Sigmoid colon (tissue), 7 donors: ENCODE measurements around the gene LIMS1. TPM values are rescaled to one million over a fixed set of nuclear protein-coding genes. Genes with fewer than 3 reads are reported as not detected.
"Not testable (repeated sequence)": the region's sequence is repeated elsewhere in the genome, so short reads cannot be mapped to it uniquely, and the experiment has no call there.

Experiments
- DNase-seq: peaks from one replicate; pipeline ENCODE4 v3.0.0-alpha.2; 2019
- H3K27ac ChIP-seq, 4 donors: fragments of 200-600 bp; sonication (generic); one replicate each; pipeline ENCODE4 v1.5.1; 2016 to 2019; ENCODE audit warnings: mild to moderate bottlenecking in 1 of 4
- H3K27me3 ChIP-seq, 3 donors: fragments of 200-600 bp; sonication (generic); one replicate each; pipeline ENCODE4 v1.5.1; 2019; ENCODE audit warnings: mild to moderate bottlenecking in 1 of 3
- H3K36me3 ChIP-seq, 4 donors: fragments of 200-600 bp; sonication (generic); one replicate each; pipeline ENCODE4 v1.5.1; 2016 to 2019
- H3K4me1 ChIP-seq, 4 donors: fragments of 200-600 bp; sonication (generic); one replicate each; pipeline ENCODE4 v1.5.1; 2017 to 2019
- H3K4me3 ChIP-seq, 4 donors: fragments of 200-600 bp; sonication (generic); one replicate each; pipeline ENCODE4 v1.5.1; 2017 to 2019; ENCODE audit warnings: mild to moderate bottlenecking in 2 of 4, moderate library complexity in 1 of 4
- H3K9me3 ChIP-seq, 4 donors: fragments of 200-600 bp in 3 of 4; sonication (generic) in 3 of 4; one replicate each; pipeline versions ENCODE4 v1.5.1 to v1.6.1; 2013 to 2019
- CTCF ChIP-seq, 4 experiments: fragments of 450-650 bp in 3 of 4; fragments of 200-600 bp in 1 of 4; IDR thresholded peaks; one replicate each; pipeline ENCODE4 v1.5.1; 2016 to 2019; ENCODE audit warnings: antibody characterized with exemption in 4 of 4, mild to moderate bottlenecking in 3 of 4, moderate library complexity in 2 of 4
- EP300 ChIP-seq, 4 donors: sonication (generic); formaldehyde crosslinking; IDR thresholded peaks; one replicate each; pipeline ENCODE4 v1.6.1; 2017; ENCODE audit warnings: antibody characterized with exemption in 4 of 4
- POLR2A ChIP-seq, 2 donors: fragments of 450-650 bp; IDR thresholded peaks; one replicate each; pipeline ENCODE4 v1.6.1; 2016; ENCODE audit warnings: antibody characterized with exemption in 2 of 2, mild to moderate bottlenecking in 2 of 2, moderate library complexity in 2 of 2
- POLR2AphosphoS5 ChIP-seq, 4 donors: sonication (generic); formaldehyde crosslinking; IDR thresholded peaks; one replicate each; pipeline ENCODE4 v1.6.1; 2017; ENCODE audit warnings: antibody characterized with exemption in 4 of 4
- WGBS, 2 donors: extraction: QIAGEN DNeasy Blood & Tissue Kit; methylation state at CpG; one replicate each; pipeline ENCODE4 v1.1.7; 2013; 5-methylcytosine and 5-hydroxymethylcytosine counted together
- intact Hi-C: fragments of 100-400 bp; cut with DNase I; formaldehyde crosslinking; loops from one replicate; pipeline ENCODE4 v1.15.1; 2023
- polyA plus RNA-seq, 3 donors: library from polyadenylated mRNA; stranded (reverse); fragments of 200-250 nt; gene quantifications; one replicate each; pipeline ENCODE4 v1.2.3, GENCODE V29; 2013
- total RNA-seq, 4 donors: library from RNA; depleted of rRNA; stranded (reverse); fragments of >200 nt; gene quantifications; one replicate each; pipeline ENCODE4 v1.1.0, GENCODE V29; 2016
- donor health status: healthy with polysubstance abuse.
- donor health status: Bipolar disorder and iron deficiency.
- donor health status: healthy.

Gene LIMS1
- total and polyA plus RNA-seq, 7 donors: 16.2 to 185 (median 65.3) TPM

DNA sequence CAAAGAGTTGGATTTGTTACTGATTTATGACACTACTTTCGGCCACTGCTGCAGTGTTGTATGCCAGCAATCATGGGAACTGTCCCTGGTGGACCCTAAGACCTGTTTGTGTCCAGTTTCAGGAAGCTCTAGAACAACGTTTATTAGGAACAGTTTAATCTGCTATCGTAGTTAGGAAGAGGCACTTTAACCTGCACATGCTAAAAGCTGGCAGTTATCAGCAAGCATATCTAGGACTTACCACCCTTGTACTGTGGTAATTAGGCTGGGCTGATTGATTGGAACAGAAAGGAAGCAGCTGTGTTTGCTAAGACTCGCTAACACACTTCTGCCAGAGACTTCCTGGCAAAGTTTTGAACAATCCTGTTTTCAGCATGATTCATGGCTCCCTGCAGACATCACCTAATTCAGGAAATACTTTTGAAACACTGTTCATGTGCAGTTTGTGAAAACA is 144.0 kb downstream of the LIMS1 start:
- TF ChIP-seq POLR2AphosphoS5 (IDR thresholded peaks at IDR 0.05): peak in 3 of 4 donors; percentile 12 to 42 (median 25)
- H3K4me3 ChIP-seq, H3K27me3 ChIP-seq, intact Hi-C loops, H3K9me3 ChIP-seq, H3K4me1 ChIP-seq, DNase-seq: not testable (repeated sequence)
- Histone ChIP-seq H3K27ac (peak overlapping the region in 2 of 4 donors; percentile 27 to 52), H3K36me3 (peaks cover 3 to 58% (median 5%) of the 10 kb centered on the region in 4 donors)
- WGBS, 2 donors: 6 to 20% methylated on average over 4 of the region's 4 CpGs

GRCh38 chr2:108680805-108681204 is 146.5 kb downstream of the LIMS1 start:
- DNase-seq, H3K4me1 ChIP-seq, H3K9me3 ChIP-seq, intact Hi-C loops, H3K4me3 ChIP-seq, H3K27me3 ChIP-seq, H3K27ac ChIP-seq: not testable (repeated sequence)
- H3K36me3 ChIP-seq: peaks cover 0 to 66% (median 2%) of the 10 kb centered on the region in 4 donors
- WGBS, 2 donors: no CpG with 5 or more reads among the region's 2 CpGs

DNA sequence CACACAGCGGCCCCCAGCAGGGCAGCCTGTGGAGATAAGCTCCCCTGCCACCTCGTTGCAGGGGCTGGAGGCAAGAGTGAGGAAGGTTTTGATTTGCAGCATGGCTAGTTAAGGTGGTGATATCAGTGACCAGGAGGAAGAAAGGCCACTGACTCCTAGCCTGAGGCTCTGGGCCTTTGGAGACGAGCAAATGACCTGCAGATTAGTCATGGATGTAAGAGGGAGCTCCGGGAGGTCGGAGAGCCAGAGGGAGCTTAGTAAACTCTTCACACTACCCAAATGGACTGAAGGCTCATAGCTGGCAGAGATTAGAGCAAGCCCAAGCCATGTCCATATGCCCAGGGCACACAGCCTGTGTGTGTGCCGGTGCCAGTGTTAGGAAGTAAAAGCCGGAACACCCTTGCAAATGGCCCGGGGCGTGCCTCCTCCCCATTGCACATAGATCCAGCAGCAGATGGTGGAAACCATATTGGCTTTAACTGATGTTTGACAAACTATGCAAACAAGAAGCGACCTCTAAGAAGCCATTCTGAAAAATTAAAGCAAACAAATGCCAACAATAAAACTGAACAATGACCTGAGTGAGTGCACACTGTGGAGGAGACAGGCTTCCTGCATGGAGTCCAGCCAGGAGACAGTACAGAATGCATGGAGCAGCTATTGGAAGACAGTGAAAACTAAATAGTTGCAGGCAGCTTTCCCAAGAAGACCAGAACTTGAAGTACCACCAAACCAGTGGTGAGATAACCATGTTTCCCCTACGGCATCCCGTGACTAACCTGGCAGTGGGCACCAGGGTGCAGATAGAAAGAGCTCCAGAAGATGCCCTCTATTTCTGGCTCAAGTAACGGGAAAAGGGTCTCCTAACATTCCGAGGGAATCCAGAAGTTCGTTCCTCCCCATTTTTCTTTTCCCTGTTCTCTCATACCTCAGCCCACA is 154.8 kb downstream of the LIMS1 start:
- H3K27me3 ChIP-seq, DNase-seq, H3K4me3 ChIP-seq, intact Hi-C loops, H3K27ac ChIP-seq, H3K9me3 ChIP-seq, H3K4me1 ChIP-seq: not testable (repeated sequence)
- peaks cover 0 to 19% (median 0%) of the 10 kb centered on the region in 4 donors for H3K36me3 ChIP-seq
- 58 to 83% methylated on average over 7 to 8 of the region's 15 CpGs for WGBS, 2 donors

GRCh38 chr2:108690001-108690400 is 155.7 kb downstream of the LIMS1 start:
- H3K36me3 ChIP-seq, H3K9me3 ChIP-seq, H3K4me1 ChIP-seq, DNase-seq, H3K4me3 ChIP-seq, H3K27me3 ChIP-seq, H3K27ac ChIP-seq, intact Hi-C loops: not testable (repeated sequence)
- WGBS, 2 donors: no CpG with 5 or more reads among the region's 1 CpG

DNA sequence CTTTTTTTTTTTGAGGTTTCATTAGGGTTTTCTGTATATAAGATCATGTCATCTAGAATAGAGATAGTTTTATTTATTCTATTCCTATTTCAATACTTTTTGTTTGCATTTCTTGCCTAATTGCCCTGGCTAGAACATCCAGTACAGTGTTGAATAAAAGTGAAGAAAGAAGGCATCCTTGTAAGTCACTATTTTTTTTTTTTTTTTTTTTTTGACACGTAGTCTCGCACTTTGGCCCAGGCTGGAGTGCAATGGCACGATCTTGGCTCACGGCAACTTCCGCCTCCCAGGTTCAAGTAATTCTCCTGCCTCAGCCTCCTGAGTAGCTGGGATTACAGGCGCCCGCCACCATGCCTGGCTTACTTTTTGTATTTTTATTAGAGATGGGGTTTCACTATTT is 157.2 kb downstream of the LIMS1 start:
- no peaks in the 10 kb centered on the region for H3K9me3 ChIP-seq
- WGBS, 2 donors: 94 to 98% methylated on average over 7 of the region's 7 CpGs
- no peak overlapping the region for H3K4me3 ChIP-seq
- H3K27me3 ChIP-seq: no peaks in the 10 kb centered on the region
- intact Hi-C loops: no loop called here
- no peaks in the 10 kb centered on the region for H3K4me1 ChIP-seq
- H3K27ac ChIP-seq: no peak overlapping the region
- TF ChIP-seq POLR2AphosphoS5 (IDR thresholded peaks at IDR 0.05): no peak
- no peak for DNase-seq
- H3K36me3 ChIP-seq: no peaks in the 10 kb centered on the region

DNA sequence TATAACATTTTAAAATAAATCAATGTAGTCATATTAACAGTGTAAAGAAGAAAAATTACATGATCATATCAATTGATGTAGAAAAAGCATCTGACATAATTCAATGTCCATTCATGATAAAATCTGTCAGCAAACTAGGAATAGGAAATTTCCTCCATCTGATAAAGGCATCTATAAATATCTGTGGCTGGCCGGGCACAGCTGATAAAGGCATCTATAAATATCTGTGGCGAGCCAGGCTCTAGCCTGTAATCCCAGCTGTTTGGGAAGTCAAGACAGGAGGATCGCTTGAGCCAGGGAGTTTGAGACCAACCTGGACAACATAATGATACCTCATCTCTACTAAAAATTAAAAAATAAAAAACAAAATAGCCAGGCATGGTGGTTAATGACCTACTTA is 166.9 kb downstream of the LIMS1 start:
- H3K4me3 ChIP-seq: no peak overlapping the region
- no peaks in the 10 kb centered on the region for H3K9me3 ChIP-seq
- no peaks in the 10 kb centered on the region for H3K36me3 ChIP-seq
- no peak for DNase-seq
- intact Hi-C loops: no loop called here
- WGBS, 2 donors: 62 to 81% methylated on average over 3 of the region's 3 CpGs
- no peak for TF ChIP-seq CTCF (IDR thresholded peaks at IDR 0.05)
- TF ChIP-seq EP300 (IDR thresholded peaks at IDR 0.05): no peak
- TF ChIP-seq POLR2A (IDR thresholded peaks at IDR 0.05): no peak
- TF ChIP-seq POLR2AphosphoS5 (IDR thresholded peaks at IDR 0.05): no peak
- no peak overlapping the region for H3K27ac ChIP-seq
- no peaks in the 10 kb centered on the region for H3K27me3 ChIP-seq
- H3K4me1 ChIP-seq: no peaks in the 10 kb centered on the region

GRCh38 chr2:108701806-108702205 is 167.5 kb downstream of the LIMS1 start:
- no peak for DNase-seq
- no peak overlapping the region for H3K4me3 ChIP-seq
- H3K27ac ChIP-seq: no peak overlapping the region
- no peaks in the 10 kb centered on the region for H3K27me3 ChIP-seq
- TF ChIP-seq POLR2AphosphoS5 (IDR thresholded peaks at IDR 0.05) (no peak), CTCF (IDR thresholded peaks at IDR 0.05) (no peak)
- WGBS, 2 donors: 56 to 91% methylated on average over 2 of the region's 2 CpGs
- intact Hi-C loops: no loop called here
- no peaks in the 10 kb centered on the region for H3K9me3 ChIP-seq
- no peaks in the 10 kb centered on the region for H3K36me3 ChIP-seq
- H3K4me1 ChIP-seq: no peaks in the 10 kb centered on the region
